ENCODE measurements around the gene AATK.
"Not testable (repeated sequence)": the region's sequence is repeated elsewhere in the genome, so short reads cannot be mapped to it uniquely, and the experiment has no call there.

Gene AATK

GRCh38 chr17:81164371-81165245 is 1.4 kb downstream of the AATK start:
- no peak for DNase-seq (ENCODE audit: low read depth, low spot score)
- H3K4me3 ChIP-seq (ENCODE audit: low read length) = no peak overlapping the region

DNA sequence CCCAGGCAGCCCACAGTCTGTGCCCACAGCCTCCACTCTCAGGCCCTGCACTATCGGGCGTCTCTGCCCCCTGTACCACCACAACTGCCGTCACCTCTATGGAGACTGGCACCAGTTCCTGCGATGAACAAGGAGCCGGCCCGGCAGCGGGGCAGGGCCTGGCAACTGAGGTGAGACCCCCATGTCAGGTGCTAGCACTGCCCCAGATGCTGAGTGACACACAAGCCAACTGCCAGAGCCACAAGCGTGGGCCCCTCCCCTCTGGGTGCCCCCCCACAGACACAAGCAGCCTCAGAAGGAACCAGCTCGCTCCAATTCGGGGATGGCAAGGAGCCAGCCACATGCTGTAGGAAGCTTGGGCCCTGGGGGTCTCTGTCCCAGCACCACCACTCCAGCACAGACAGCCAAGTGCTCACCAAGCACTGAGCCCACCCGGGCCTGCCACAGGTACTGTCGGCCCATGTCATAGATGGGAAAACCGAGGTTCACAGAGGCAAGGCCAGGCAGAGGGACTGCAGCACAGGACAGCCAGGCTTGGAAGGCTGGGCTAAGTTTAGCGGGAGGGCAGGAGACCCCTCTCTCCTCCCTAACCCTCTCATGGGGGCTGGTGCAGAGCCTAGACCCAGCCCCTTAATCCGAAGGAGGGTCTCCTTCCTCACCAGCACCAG is 2.2 kb downstream of the AATK start:
- no peak for DNase-seq (ENCODE audit: low read depth, low spot score)
- no peak overlapping the region for H3K4me3 ChIP-seq (ENCODE audit: low read length)

GRCh38 chr17:81163051-81163695 is 2.8 kb downstream of the AATK start:
- H3K4me3 ChIP-seq (ENCODE audit: low read length) = no peak overlapping the region
- DNase-seq (ENCODE audit: low read depth, low spot score) = no peak

GRCh38 chr17:81162491-81162890 is 3.5 kb downstream of the AATK start:
- no peak overlapping the region for H3K4me3 ChIP-seq (ENCODE audit: low read length)
- no peak for DNase-seq (ENCODE audit: low read depth, low spot score)

DNA sequence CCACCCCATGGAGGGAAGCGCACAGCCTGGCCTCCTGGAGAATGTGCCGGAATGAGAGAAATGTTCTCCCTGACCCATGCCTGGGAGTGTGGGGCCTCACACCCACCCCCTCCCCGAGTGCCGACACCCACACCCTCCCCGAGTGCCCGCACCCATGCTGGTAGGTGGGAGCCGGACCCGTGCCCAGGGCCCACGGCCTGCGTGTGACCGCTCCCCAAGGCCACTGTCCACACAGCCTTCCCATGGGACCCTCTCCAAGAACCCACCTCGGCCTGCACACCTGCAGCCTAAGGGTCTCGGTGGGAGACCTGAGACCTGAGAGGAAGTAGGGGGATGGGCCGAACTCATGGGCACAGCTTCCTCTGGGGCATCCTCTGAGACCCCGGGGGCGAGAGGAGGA is 4.0 kb downstream of the AATK start:
- DNase-seq (ENCODE audit: low read depth, low spot score) = no peak
- H3K4me3 ChIP-seq (ENCODE audit: low read length) = no peak overlapping the region

- H3K4me3 ChIP-seq (ENCODE audit: low read length) = no peak overlapping the region
- DNase-seq (ENCODE audit: low read depth, low spot score) = no peak
These were observed 4.5 kb downstream of the AATK start for GRCh38 chr17:81161536-81161935.

GRCh38 chr17:81160747-81161453 is 5.1 kb downstream of the AATK start:
- DNase-seq (ENCODE audit: low read depth, low spot score) = no peak
- no peak overlapping the region for H3K4me3 ChIP-seq (ENCODE audit: low read length)

DNA sequence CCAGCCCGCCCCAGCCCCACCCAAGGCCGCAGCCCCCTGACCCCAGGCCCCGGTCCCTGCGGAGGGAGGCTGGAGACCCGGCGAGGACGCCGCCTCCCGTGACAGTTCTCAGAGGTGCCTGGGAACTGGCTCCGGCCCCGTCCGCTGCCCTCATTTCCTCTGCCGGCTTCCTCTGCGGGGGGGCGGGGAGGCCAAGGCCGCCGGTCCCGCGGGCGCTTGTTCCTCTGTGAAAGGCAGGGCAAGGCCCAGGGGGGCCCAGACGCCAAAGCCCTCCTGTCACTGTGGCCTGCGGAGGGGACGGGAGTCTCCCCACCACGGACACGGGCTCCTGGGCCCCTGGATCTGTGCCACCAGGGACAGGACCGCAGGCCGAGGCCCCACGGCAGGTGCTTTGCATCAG is 5.7 kb downstream of the AATK start:
- H3K4me3 ChIP-seq (ENCODE audit: low read length) = no peak overlapping the region
- DNase-seq (ENCODE audit: low read depth, low spot score) = no peak

- no peak for DNase-seq (ENCODE audit: low read depth, low spot score)
- H3K4me3 ChIP-seq (ENCODE audit: low read length) = no peak overlapping the region
These were observed 6.3 kb downstream of the AATK start for GRCh38 chr17:81159611-81160265.

- H3K4me3 ChIP-seq (ENCODE audit: low read length) = no peak overlapping the region
- DNase-seq (ENCODE audit: low read depth, low spot score) = no peak
These were observed 7.1 kb downstream of the AATK start for GRCh38 chr17:81158688-81159590.

DNA sequence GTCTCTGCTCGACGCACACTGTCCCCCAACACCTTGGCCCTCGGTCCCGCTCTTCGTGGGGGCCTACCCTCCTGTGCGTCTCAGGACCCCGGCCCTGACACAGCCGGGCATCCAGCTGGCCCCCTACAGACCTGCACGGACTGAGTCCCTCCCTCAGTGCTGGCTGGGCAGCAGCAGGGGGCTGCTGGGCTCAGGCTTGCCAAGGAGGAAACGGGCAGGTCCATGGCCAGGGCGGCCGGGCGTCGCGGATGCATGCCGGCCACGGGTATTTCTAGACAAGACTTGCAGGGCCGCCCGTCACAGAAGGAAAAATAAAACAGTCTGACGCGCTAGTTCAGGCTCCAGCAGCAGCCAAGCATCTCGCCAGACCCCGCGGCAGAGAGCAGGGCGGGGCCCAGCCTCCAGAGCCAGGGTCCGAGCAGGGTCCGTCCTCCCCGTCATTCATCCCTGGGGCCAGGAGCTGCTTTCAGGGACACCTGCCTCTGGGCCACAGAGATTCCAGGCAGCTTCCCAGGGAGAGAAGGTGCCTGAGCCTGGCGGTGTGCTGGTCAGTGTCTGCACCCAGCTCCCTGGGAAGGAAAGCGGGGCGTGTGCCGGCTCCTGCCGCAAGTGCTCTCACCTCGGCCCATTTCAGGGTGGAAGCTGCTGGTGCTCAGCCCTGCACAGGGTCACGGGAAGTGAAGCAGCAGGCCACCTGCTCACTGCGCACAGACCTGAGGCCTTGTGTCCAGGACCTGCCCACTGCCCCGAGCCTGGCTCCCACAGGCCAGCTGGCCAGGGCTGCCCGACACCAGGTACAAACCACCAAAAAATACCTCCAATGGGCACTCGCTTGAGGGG is 8.0 kb downstream of the AATK start:
- H3K4me3 ChIP-seq (ENCODE audit: low read length) = no peak overlapping the region
- no peak for DNase-seq (ENCODE audit: low read depth, low spot score)

DNA sequence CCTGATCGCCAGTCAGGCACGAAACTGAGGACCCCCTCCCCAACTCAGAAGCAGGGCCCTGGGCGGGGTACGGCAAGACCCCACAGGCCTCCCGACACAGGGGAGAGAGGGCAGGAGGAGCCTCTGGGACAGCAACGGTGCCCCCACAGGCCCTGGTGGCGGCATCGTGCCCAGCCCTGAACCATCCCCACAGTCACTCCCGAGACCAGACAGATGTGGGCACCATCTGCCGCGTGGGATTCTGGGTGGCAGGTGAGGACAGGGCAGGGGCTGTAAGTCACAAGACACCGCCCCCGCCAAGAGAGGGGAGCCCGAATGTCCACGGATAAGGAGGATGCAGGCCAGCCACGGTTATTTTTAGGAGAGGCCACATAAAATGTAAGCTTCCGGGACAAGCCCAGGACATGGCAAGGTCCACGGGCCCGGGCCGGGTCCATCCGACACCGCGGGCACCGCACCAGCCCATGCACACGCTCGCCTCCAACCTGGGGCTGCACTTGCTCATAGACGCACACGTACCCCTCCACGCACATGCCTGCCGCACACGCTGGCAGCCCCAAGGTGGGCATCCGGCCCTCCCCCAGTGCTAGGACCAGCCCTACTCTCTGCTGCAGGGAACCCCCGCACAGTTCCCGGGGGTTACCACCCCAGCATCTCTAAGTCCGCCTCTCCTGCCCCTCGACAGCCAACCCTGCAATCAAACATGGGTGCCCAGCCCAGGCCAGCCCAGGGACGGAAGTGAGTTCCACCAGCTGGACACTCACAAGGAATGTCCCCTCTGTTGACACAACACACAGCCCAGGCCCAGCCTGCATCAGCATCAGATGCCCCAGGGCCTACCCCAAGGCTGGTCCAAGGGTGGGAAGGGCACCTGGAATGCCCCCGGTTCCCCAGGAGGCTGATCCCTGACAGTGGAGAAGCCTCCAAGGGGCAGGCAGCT is 8.9 kb downstream of the AATK start:
- no peak overlapping the region for H3K4me3 ChIP-seq (ENCODE audit: low read length)
- DNase-seq (ENCODE audit: low read depth, low spot score) = no peak

GRCh38 chr17:81154961-81155360 is 11.1 kb downstream of the AATK start:
- no peak for DNase-seq (ENCODE audit: low read depth, low spot score)
- no peak overlapping the region for H3K4me3 ChIP-seq (ENCODE audit: low read length)

- H3K4me3 ChIP-seq (ENCODE audit: low read length); DNase-seq (ENCODE audit: low read depth, low spot score): not testable (repeated sequence)
These were observed 12.0 kb downstream of the AATK start for GRCh38 chr17:81154016-81154415.

DNA sequence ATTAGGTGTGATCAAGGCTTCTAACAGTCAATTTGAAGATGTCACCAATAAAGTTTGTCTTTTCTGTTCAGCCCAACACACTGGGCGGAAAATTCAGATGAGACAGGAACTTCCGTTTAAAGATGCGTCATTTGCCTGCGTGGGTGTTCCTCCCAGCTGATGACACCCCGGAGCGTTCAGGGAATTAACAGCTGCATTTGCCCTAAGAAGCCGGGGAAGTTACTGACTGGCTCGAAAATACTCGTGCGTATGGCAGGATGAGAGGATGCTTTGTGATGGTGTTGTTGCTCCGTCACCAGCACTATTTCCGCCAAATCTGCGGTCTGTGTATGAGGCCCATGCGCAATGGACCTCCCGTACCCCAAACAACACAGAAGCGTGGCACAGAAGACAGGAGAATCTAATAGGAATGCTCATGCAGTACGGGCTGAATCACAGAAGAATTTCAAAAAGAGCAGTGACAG is 12.6 kb downstream of the AATK start:
- no peak overlapping the region for H3K4me3 ChIP-seq (ENCODE audit: low read length)
- DNase-seq (ENCODE audit: low read depth, low spot score) = no peak

DNA sequence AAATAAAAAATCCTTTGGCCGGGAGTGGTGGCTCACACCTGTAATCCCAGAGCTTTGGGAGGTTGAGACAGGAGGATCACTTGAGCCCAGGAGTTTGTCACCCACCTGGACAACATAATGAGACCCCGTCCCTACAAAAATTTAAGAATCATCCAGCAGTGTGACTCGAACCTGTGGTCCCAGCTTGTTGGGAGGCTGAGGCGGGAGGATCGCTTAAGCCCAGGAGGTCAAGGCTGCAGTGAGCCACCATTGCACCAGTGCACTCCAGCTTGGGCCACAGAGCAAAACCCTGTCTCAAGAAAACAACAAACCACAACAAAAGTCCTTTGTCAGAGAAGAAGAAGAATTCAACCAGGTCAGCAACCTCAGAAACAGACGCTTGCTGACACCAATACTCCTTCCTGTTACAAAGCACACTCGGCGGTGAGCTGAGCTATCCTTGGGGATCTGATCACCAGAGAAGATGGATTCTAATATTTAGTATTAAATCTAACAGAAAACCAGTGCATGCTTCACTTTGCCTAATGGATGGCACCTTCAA is 13.7 kb downstream of the AATK start:
- no peak overlapping the region for H3K4me3 ChIP-seq (ENCODE audit: low read length)
- no peak for DNase-seq (ENCODE audit: low read depth, low spot score)
